ENCODE results near the gene GNE. TPM values are rescaled to one million over a fixed set of nuclear protein-coding genes. Genes with fewer than 3 reads are reported as not detected.

Gene GNE
- total RNA-seq, 1 experiment from 2014 or later = 8.4 TPM

DNA sequence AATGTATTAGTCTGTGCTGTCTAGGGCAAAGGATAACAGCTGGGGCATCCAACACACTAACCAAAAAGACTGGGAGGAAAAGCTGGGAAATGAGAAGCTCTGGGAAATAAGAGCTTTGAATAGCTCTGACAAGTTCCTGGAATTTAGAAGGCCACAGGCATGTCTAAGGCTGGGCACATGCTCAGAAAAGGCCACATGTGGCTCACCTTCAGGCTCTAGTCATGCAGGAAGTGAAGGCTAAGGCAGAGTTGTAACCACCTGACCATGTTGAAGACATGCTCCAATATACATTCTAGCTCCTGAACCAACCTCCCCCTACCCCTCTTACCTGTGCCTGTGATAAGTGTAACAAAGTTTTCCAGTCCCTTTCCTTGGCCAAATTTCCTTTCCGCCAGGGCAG is 35.8 kb downstream of the GNE start:
- no peaks in the 10 kb centered on the region for H4K20me1 ChIP-seq (ENCODE audit: insufficient read depth)
- no peaks in the 10 kb centered on the region for H3K9me3 ChIP-seq (ENCODE audit: control insufficient read depth in 1 of 2, insufficient read depth in 1 of 2, low read depth in 1 of 2, low read length in 2 of 2)
- H3K27me3 ChIP-seq (ENCODE audit: insufficient read depth, low read length) = no peaks in the 10 kb centered on the region
- H3K79me2 ChIP-seq (ENCODE audit: insufficient read depth, low read length) = no peaks in the 10 kb centered on the region
- H2AFZ ChIP-seq (ENCODE audit: low read depth, low read length, poor library complexity, severe bottlenecking) = no peak overlapping the region
- CTCF ChIA-PET = no interaction called here
- H3K9ac ChIP-seq (ENCODE audit: low read length) = no peak overlapping the region
- H3K4me2 ChIP-seq (ENCODE audit: low read length) = no peak overlapping the region
- intact Hi-C loops (cut with micrococcal nuclease) = no loop called here
- no TSS peak for BruUV-seq (replicated peaks)
- no peaks in the 10 kb centered on the region for H3K9me2 ChIP-seq (ENCODE audit: insufficient read depth)
- TF ChIP-seq ZNF274 (IDR thresholded peaks at IDR 0.05; ENCODE audit: low read depth, low read length) (no peak), CEBPB (IDR thresholded peaks at IDR 0.05; ENCODE audit: low read depth) (no peak), SP1 (IDR thresholded peaks at IDR 0.05; ENCODE audit: low read depth) (no peak), POLR2AphosphoS5 (IDR thresholded peaks at IDR 0.05; ENCODE audit: low read depth, low read length) (no peak), YY1 (IDR thresholded peaks at IDR 0.05; ENCODE audit: extremely low read depth, insufficient replicate concordance, low read depth, low read length) (no peak), CBX3 (IDR thresholded peaks at IDR 0.05; ENCODE audit: low read depth) (no peak), EGR1 (IDR thresholded peaks at IDR 0.05; ENCODE audit: low read depth) (no peak)
- TF ChIP-seq, protein P1, sequence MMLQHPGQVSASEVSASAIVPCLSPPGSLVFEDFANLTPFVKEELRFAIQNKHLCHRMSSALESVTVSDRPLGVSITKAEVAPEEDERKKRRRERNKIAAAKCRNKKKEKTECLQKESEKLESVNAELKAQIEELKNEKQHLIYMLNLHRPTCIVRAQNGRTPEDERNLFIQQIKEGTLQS (IDR thresholded peaks at IDR 0.05) = no peak
- POLR2A ChIA-PET = no interaction called here
- no peaks in the 10 kb centered on the region for H3K4me1 ChIP-seq (ENCODE audit: control insufficient read depth in 1 of 2, insufficient read depth in 2 of 2, low read length in 2 of 2)
- H3K4me3 ChIP-seq (replicated peaks in 1 of 2; ENCODE audit: low read depth in 1 of 2, low read length in 2 of 2) = no peak overlapping the region
- no peak overlapping the region for H3K27ac ChIP-seq (ENCODE audit: low read depth, low read length)
- ATAC-seq = no peak; the same call in 1 of the 2 replicates
- RAD21 ChIA-PET (ENCODE audit: low non-redundant PET in 1 of 2, low total read pairs in 2 of 2, uncharacterized antibody in 2 of 2, unreplicated experiment in 2 of 2) = no interaction called here
- DNase-seq (ENCODE audit: low read depth, low spot score) = no peak
- peaks cover 11 to 15% of the 10 kb centered on the region in 2 experiments for H3K36me3 ChIP-seq (ENCODE audit: control insufficient read depth in 1 of 2, insufficient read depth in 2 of 2, low read length in 2 of 2)

DNA sequence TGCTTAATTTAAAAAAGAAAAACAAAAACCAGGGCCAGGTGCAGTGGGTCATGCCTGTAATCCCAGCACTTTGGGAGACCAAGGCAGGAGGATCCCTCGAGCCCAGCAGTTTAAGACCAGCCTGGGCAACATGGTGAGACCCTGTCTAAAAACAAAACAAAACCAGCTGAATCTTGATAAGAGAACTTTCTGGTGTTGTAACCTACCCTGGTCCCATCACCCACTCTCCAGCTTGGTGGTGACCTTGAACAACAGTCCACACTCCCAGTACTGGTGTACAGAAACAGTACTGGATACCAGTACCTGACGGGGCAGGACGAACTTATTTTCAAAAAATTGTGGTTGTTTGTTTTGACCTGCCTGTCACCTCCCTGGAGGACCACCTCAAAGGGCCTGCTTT is 36.6 kb downstream of the GNE start:
- no peak for ATAC-seq
- H3K4me2 ChIP-seq (ENCODE audit: low read length) = no peak overlapping the region
- POLR2A ChIA-PET = no interaction called here
- H3K4me1 ChIP-seq (ENCODE audit: control insufficient read depth in 1 of 2, insufficient read depth in 2 of 2, low read length in 2 of 2) = no peaks in the 10 kb centered on the region
- TF ChIP-seq FOSL1 (IDR thresholded peaks at IDR 0.05; ENCODE audit: low read depth) (no peak), TCF7L2 (IDR thresholded peaks at IDR 0.05; ENCODE audit: borderline replicate concordance, extremely low read depth, insufficient read depth, insufficient read length) (no peak), SP1 (IDR thresholded peaks at IDR 0.05; ENCODE audit: low read depth) (no peak), ZFX (IDR thresholded peaks at IDR 0.05) (no peak), SIN3A (IDR thresholded peaks at IDR 0.05; ENCODE audit: low read depth) (no peak), EZH2 (IDR thresholded peaks at IDR 0.05) (no peak), POLR2A (IDR thresholded peaks at IDR 0.05; ENCODE audit: borderline replicate concordance, extremely low read depth, insufficient read depth, insufficient read length) (no peak), EGR1 (IDR thresholded peaks at IDR 0.05; ENCODE audit: low read depth) (no peak), ZNF274 (IDR thresholded peaks at IDR 0.05; ENCODE audit: low read depth, low read length) (no peak), SRF (IDR thresholded peaks at IDR 0.05; ENCODE audit: low read depth) (no peak), YY1 (IDR thresholded peaks at IDR 0.05; ENCODE audit: extremely low read depth, insufficient replicate concordance, low read depth, low read length) (no peak), RAD21 (IDR thresholded peaks at IDR 0.05; ENCODE audit: low read depth) (no peak)
- TF ChIP-seq, protein P2, sequence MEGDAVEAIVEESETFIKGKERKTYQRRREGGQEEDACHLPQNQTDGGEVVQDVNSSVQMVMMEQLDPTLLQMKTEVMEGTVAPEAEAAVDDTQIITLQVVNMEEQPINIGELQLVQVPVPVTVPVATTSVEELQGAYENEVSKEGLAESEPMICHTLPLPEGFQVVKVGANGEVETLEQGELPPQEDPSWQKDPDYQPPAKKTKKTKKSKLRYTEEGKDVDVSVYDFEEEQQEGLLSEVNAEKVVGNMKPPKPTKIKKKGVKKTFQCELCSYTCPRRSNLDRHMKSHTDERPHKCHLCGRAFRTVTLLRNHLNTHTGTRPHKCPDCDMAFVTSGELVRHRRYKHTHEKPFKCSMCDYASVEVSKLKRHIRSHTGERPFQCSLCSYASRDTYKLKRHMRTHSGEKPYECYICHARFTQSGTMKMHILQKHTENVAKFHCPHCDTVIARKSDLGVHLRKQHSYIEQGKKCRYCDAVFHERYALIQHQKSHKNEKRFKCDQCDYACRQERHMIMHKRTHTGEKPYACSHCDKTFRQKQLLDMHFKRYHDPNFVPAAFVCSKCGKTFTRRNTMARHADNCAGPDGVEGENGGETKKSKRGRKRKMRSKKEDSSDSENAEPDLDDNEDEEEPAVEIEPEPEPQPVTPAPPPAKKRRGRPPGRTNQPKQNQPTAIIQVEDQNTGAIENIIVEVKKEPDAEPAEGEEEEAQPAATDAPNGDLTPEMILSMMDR (IDR thresholded peaks at IDR 0.05 in 2 of 3, conservative IDR thresholded peaks at IDR 0.05 in 1 of 3; ENCODE audit: borderline replicate concordance in 1 of 3, insufficient read depth in 1 of 3, low read depth in 2 of 3, low read length in 2 of 3) = no peak
- TF ChIP-seq, protein P1 (IDR thresholded peaks at IDR 0.05) = no peak
- BruUV-seq (replicated peaks) = no TSS peak
- intact Hi-C loops (cut with micrococcal nuclease) = no loop called here
- RAD21 ChIA-PET (ENCODE audit: low non-redundant PET in 1 of 2, low total read pairs in 2 of 2, uncharacterized antibody in 2 of 2, unreplicated experiment in 2 of 2) = no interaction called here
- no peaks in the 10 kb centered on the region for H3K27me3 ChIP-seq (ENCODE audit: insufficient read depth, low read length)
- no peaks in the 10 kb centered on the region for H3K79me2 ChIP-seq (ENCODE audit: insufficient read depth, low read length)
- H3K27ac ChIP-seq (ENCODE audit: low read depth, low read length) = no peak overlapping the region
- no peaks in the 10 kb centered on the region for H4K20me1 ChIP-seq (ENCODE audit: insufficient read depth)
- CTCF ChIA-PET = no interaction called here
- H3K9me2 ChIP-seq (ENCODE audit: insufficient read depth) = no peaks in the 10 kb centered on the region
- DNase-seq (ENCODE audit: low read depth, low spot score) = no peak
- H2AFZ ChIP-seq (ENCODE audit: low read depth, low read length, poor library complexity, severe bottlenecking) = no peak overlapping the region
- peaks cover 9 to 16% of the 10 kb centered on the region in 2 experiments for H3K36me3 ChIP-seq (ENCODE audit: control insufficient read depth in 1 of 2, insufficient read depth in 2 of 2, low read length in 2 of 2)
- H3K9me3 ChIP-seq (ENCODE audit: control insufficient read depth in 1 of 2, insufficient read depth in 1 of 2, low read depth in 1 of 2, low read length in 2 of 2) = no peaks in the 10 kb centered on the region
- no peak overlapping the region for H3K4me3 ChIP-seq (replicated peaks in 1 of 2; ENCODE audit: low read depth in 1 of 2, low read length in 2 of 2)
- no peak overlapping the region for H3K9ac ChIP-seq (ENCODE audit: low read length)
